Neural cell (in vitro differentiated cells): Measurements from ENCODE around the gene CEACAM21.

Experiments
- CTCF ChIP-seq: fragments of 450-650 bp; IDR thresholded peaks from 2 replicates; pipeline ENCODE4 v1.5.1; 2014; ENCODE audit warnings: antibody characterized with exemption, mild to moderate bottlenecking, moderate library complexity; ENCODE audit not compliant: poor library complexity, severe bottlenecking
- RAD21 ChIP-seq: fragments of 450-650 bp; conservative IDR thresholded peaks from 2 replicates; pipeline ENCODE4 v1.6.1; 2014; ENCODE audit warnings: antibody characterized with exemption, mild to moderate bottlenecking, moderate library complexity
- REST ChIP-seq: IDR thresholded peaks from 2 replicates; pipeline ENCODE4 v1.6.1; 2012; ENCODE audit warnings: borderline replicate concordance

- TF ChIP-seq CTCF = no peak
- no peak for TF ChIP-seq RAD21
- TF ChIP-seq REST = no peak
These were observed 27.9 kb upstream of the CEACAM21 start for GRCh38 chr19:41548047-41548446.
